Stimulated activated CD4-positive, alpha-beta T cell treated with anti-CD3 and anti-CD28 coated beads, Interleukin-4, amount 100 ng/mL, for 4 hours (primary cell): ENCODE results near the gene TMSB10.
"Not testable (repeated sequence)": the region's sequence is repeated elsewhere in the genome, so short reads cannot be mapped to it uniquely, and the experiment has no call there.

Source experiments
- DNase-seq, 2 experiments: peaks; one replicate each; pipeline ENCODE4 v3.0.0-alpha.2; 2020

Gene TMSB10

GRCh38 chr2:84940831-84941412 is 35.5 kb downstream of the TMSB10 start:
- no peak for DNase-seq

- DNase-seq: no peak
These were observed 36.7 kb downstream of the TMSB10 start for GRCh38 chr2:84942166-84942565.

- DNase-seq: no peak
These were observed 37.5 kb downstream of the TMSB10 start for GRCh38 chr2:84942964-84943421.

DNA sequence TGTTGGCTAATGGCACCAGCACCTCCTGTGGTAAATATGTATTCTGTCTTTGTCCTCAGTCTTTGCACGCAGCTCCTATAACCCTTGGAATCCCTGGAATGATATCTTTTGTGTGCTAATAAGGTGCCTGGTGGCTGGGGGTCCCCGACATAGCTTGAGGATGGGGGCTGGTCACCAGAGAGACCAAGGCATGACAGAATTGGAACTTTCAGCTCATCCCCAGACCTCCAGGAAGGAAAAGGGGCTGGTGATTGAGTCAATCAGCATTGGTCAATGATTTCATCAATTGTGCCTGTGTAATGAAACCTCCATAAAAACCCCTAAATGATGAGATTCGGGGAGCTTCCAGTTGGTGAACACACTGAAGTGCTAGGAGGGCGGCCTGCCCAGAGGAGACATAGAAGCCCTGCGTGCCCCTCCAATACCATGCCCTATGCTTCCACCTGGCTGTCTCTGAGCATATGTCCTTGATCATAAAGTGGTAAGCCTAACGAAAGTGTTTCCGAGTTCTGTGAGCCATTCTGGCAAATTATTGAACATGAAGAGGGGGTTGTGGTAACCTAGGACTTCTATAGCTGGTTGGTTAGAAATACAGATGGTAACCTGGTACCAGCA is 38.9 kb downstream of the TMSB10 start:
- no peak for DNase-seq

- DNase-seq: not testable (repeated sequence)
These were observed 40.4 kb downstream of the TMSB10 start for GRCh38 chr2:84945838-84946203.

- peak; percentile 60 to 88 for DNase-seq
These were observed 41.0 kb downstream of the TMSB10 start for GRCh38 chr2:84946204-84947009.

- DNase-seq: no peak
These were observed 41.6 kb downstream of the TMSB10 start for GRCh38 chr2:84947010-84947593.

GRCh38 chr2:84953535-84953934 is 48.1 kb downstream of the TMSB10 start:
- DNase-seq: no peak

- no peak for DNase-seq
These were observed 48.9 kb downstream of the TMSB10 start for GRCh38 chr2:84954329-84954728.
